SW 1271 (cell line): ENCODE measurements around the gene GUK1.

Experiments used
- DNase-seq, 2 experiments: peaks; one replicate each; lab custom pipeline; 2025; lab: John Stamatoyannopoulos, UW

GUK1 gene

DNA sequence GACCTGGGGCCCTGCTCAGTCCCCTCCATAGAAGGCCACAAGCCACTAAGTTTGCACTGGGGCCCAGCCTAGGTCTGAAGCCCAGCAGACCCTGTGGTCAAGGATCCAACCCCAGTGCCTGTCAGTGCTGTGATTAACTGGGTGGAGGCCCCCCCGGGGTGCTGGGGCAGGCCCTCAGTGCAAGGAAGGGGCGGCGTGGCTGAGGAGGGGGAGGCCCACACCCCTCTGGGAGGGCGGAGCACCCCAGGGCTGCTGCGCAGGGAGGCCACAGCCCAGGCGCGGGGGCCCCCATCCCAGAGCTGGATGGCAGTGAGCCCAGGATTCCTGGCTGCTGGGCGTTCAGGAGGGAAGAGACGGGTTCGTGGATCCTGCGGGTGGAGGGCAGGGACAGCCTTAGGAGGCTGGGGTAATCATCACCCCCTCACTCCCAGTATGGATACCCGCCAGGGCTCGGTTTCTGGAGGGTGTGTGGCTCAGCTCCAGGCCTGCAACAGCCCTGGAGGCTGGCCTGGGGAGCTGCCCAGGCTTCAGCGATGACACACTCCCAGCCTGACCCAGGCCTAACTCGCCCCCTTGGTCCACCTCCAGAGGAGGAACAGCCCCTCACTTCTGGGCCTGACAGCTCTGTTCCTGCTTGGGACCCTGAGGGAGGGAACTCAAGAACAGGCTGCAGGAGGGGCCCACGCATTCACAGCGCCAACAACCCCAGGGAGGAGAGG, 10.5 kb downstream of the GUK1 start:
- DNase-seq, result no peak

DNA sequence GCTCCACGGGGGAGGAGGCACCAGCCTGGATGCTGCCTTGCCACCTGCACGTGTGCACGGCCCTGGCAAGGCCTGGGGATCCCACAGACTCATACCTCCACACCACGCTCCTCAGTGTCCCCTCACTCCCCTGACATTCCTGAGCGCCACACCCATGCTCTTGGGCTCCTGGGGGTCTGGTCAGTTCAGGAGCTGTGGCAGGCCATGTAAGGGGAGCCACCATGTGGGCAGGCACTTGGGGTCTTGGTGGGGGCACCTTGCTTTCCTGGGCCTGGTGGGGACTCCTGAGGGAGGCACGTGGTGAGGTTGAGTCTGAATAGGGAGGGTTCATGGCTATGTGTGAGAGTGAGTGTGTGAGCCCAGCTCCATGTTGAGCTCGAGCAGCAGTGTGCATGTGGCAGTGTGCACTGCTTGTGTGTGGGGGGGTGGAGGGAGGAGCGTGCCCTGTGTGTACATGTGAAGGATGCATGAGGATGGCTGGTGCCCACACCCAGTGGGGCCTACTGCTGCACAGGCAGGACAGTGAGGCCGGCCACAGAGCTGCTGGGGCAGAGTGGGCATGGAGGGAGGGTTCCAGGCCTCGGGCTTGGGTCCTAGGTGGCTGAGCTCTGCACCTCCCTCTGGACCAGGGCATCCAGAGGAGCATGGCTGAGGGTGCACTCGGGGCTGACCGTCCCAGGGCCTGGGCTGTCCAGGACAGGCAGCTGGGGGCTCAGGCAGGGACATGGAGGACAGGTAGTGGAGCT, 11.3 kb downstream of the GUK1 start:
- no peak for DNase-seq

DNA sequence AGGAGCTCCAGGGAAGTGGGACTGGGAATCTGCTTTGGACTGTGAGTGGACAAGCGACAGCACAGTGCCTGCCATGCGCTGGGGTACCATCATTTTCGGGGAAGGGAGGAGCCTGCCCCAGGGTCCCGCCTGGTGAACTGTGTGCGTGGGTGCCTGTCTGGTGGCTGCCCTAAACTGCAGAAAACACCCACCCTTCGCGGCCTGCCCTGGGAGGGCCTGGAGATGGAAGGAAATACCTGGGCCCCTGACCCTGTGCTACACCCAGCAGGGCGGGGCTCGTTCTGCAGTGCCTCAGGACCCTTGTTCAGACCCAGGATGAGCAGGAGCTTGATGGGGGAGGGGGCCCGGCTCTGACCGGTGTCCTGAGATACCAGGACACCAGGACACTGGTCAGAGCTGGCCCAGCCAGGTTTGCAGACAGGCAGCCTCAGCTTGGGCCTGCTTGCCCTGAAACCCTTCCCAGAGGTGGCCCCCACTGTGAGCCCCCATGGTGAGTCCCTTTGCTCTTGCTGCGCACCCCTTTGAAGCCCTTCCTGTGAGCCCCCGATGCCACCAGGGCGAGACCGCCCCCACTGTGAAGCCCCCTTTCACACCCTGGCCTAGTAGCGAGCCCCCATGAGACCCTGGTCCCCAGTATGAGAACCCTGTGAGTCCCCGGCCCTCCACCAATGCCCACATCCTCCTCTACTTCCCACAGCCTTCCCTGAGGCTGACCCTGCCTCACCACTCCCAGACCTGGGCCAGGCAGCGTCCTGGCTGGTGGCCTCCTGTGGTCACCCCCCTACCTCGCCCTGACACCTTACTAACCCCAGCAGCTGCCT, 12.2 kb downstream of the GUK1 start:
- no peak for DNase-seq

GRCh38 chr1:228152918-228153258, 12.8 kb downstream of the GUK1 start:
- no peak for DNase-seq

DNA sequence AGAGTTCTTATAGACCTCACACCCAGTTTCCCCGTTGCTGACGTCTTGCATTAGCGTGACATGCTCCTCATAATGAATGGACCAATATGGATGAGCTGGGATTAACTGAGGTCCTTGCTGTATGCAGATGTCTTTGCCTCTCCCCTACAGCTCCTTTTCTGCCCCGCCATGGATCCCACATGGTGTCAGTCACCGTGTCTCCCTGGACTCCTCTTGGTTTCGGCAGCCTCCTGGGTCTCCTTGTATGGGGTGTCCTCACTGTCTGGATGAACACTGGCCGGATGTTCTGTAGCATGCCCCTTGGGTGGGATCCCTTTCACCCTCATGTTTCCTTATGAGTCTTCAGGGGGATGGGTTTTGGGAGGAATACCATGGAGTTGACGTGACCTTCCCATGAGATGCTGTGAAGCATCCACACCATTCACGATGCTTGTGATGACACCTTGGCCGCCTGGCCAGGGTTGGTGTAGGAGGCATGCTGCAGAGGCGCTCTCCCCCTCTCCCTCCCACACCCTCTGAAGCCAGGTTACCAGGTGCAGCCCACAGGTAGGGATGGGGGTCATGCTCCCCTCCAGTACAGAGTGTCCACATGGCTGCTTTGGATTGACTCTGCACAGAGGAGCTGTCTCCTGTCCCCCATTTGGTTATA, 14.1 kb downstream of the GUK1 start:
- DNase-seq, result no peak

DNA sequence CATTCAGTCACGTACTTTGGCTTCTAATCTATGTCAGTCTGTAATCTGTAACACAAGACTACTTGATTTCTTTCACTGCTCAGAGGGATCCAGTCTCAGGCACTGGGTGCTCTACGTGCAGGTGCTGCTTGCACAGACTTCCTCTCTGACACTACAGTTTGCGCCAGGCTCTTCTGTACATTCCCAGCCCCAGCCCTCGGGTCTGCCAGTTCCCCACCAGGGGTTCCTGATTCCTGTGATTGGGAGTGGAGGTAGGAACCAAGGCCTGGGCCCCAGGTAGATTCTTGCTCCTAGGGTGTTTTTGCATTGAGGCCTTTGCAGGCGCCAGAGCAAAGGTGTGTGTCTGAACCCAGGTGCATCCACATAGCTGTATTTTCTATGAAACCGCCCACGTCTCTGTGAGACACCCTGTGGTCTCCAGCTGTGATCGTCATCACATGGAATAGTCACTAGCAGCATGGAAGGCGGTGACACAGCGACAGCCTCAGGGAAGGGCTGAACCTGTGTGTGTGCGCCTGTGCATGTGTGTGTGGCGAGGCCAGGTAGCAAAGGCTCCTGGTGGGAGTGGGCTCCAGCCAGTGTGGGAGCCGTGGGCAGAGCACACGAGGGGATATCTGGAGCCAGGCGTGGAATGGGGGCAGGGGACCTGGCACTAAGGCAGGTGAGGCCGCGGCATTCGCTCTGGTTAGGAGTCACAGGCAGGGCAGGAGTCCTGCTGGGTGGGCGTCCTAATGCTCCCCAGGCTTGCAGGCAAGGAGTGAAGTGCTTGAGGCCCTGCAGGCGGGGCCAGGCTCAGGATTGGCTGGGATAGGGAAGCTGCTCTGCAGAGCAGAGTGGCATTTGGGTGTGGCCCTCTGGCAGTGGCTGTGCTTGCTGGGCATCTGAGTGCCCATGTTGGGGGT, 14.8 kb downstream of the GUK1 start:
- no peak for DNase-seq

GRCh38 chr1:228155596-228156514, 15.8 kb downstream of the GUK1 start:
- no peak for DNase-seq

DNA sequence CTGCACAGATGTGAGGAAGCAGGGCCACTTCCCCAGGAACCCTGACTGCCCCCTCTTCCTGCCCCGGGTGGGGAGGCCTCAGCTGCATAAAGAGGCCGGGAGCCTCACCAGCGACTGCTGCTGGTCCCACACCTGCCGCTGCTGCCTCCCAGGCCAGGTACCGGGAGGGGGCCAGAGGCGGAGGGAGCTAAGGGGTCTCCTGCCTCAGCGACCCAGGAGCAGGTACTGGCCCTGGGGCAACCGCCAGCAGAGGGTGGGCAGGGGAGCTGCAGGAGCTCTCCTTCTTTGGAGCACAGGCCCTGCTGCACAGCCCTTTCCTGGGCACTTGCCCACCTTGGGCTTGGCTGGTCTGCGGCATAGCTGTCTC, 16.4 kb downstream of the GUK1 start:
- no peak for DNase-seq

- no peak for DNase-seq
Measured at GRCh38 chr1:228156941-228157728, 17.1 kb downstream of the GUK1 start.

GRCh38 chr1:228157729-228158126, 17.6 kb downstream of the GUK1 start:
- DNase-seq, result no peak

GRCh38 chr1:228158151-228159007, 18.3 kb downstream of the GUK1 start:
- DNase-seq, result no peak

DNA sequence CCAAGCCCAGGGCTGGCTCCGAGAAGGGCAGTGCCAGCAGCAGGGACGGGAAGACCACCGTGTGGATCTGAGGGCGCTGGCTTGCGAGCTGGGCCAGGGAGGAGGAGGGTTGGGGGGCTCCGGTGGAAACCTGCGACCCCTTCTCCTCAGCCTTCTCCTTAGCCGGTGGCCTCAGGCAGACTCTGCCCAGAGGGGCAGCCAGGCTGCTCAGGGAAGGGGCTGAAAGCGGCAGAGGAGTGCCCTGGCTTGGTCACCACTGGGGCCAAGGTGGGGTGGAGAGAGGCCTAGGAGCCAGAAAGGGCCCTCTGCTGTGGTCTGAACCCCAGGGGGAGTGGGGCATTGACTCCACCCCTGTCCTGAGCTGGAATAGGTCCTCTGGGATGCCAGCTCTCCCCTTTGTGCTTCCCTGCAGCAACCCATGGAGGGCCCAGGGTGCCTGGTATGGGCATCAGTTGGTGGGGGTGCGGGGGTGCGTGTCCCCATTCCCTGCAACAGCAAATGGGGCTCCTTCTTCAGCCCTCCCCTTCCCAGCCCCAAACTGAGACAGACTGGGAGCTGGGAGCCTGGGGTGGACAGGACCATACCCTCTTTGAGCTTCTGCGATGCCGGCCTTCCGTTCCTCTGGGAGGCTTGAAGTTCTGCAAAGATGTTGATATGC, 19.1 kb downstream of the GUK1 start:
- no peak for DNase-seq

- no peak for DNase-seq
Measured at GRCh38 chr1:228160201-228160761, 20.2 kb downstream of the GUK1 start.

GRCh38 chr1:228161362-228161761, 21.3 kb downstream of the GUK1 start:
- DNase-seq, result no peak

DNA sequence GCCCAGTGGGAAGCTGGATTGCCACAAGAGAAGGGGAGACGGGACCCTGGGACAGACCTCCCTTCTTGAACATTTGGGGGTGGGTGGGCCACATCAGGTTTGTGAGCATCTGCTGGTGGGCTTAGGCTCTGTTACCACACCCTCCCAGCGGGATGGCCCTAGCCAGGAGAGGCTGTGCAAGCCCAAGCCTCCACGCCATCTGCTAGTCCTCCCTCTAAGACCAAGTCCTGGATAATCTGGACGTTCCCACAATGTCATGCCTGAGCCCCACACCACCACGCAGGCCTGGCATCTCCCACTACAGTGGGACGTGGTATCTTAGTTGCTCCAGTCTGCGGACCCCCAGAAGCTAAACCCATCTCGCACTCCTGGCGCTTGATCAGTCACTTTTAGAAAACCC, 21.8 kb downstream of the GUK1 start:
- no peak for DNase-seq

DNA sequence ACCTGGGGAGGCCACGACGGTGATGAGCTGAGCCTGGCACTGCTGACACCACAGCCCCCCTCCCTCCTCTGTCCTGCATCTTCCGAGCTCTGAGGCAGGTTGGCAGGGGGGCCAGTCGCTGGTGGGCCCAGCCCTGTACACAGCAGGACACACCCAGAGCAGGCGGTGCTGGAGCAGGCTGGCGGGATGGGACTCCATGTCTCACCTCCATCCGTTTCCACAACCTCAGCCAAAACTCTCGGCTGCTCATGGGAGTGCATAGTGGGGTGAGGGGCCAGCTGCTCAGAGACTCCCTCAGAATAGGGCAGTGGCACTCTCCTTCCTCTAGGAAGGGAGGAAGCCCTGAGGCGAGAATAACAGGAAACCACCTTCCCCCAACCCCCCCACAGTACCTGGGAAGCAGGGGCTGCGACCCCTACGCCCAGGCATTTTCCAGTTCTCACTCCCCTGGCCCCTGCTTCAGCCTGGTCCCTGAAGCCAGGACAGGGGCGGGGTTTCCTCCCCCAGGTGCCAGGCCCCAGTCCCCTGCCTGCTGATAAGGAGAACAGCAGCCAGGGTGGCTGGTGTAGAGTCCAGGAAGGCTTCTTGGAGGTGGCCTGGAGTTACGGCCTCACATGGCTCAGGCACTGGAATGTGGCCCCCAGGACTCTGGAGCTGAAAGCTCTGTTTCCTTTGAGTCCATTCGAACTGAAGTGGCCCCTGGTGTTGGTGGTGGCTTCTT, 22.4 kb downstream of the GUK1 start:
- DNase-seq, result no peak
